Lower leg skin (tissue), 3 donors: ENCODE data around the gene TPST2.

Source experiments
- CTCF ChIP-seq, 3 donors: fragments of 450-650 bp; IDR thresholded peaks; one replicate each; pipeline ENCODE4 v1.5.1; 2016; ENCODE audit warnings: antibody characterized with exemption in 3 of 3, mild to moderate bottlenecking in 3 of 3, moderate library complexity in 2 of 3
- POLR2A ChIP-seq, 2 donors: fragments of 450-650 bp; IDR thresholded peaks; one replicate each; pipeline ENCODE4 v1.6.1; 2016 to 2017; ENCODE audit warnings: antibody characterized with exemption in 2 of 2, mild to moderate bottlenecking in 1 of 2, moderate library complexity in 1 of 2

- TF ChIP-seq CTCF (IDR thresholded peaks at IDR 0.05) (no peak), POLR2A (IDR thresholded peaks at IDR 0.05) (no peak)
These were observed 95.4 kb downstream of the TPST2 start for GRCh38 chr22:26494506-26494905.
